Prostate gland (tissue), 2 donors: ENCODE results near the gene YOD1. TPM values are rescaled to one million over a fixed set of nuclear protein-coding genes. Genes with fewer than 3 reads are reported as not detected.

Experiments
- DNase-seq: peaks from one replicate; pipeline ENCODE4 v3.0.0-alpha.2; 2019; ENCODE audit warnings: low spot score
- H3K27ac ChIP-seq, 2 donors: fragments of 200-600 bp; sonication (generic); 2 replicates each; pipeline ENCODE4 v1.5.1; 2017 to 2019
- H3K27me3 ChIP-seq: fragments of 200-600 bp; sonication (generic); replicated peaks from 2 replicates; pipeline ENCODE4 v1.5.1; 2019; ENCODE audit not compliant: insufficient read depth
- H3K36me3 ChIP-seq, 2 donors: fragments of 200-600 bp; sonication (generic); 1 replicate in 1 of 2; 2 replicates in 1 of 2; pipeline versions ENCODE4 v1.5.1 to v1.8.1; 2017 to 2019
- H3K4me1 ChIP-seq: fragments of 200-600 bp; sonication (generic); replicated peaks from 2 replicates; pipeline ENCODE4 v1.5.1; 2019
- H3K4me3 ChIP-seq, 2 donors: fragments of 200-600 bp; sonication (generic); 2 replicates each; pipeline ENCODE4 v1.5.1; 2017 to 2019
- H3K9me3 ChIP-seq: fragments of 200-600 bp; sonication (generic); 2 replicates; pipeline ENCODE4 v1.5.1; 2017
- CTCF ChIP-seq, 4 experiments: fragments of 200-600 bp in 2 of 4; fragments of 450-650 bp in 2 of 4; sonication (generic) in 2 of 4; IDR thresholded peaks; 1 replicate in 3 of 4; 2 replicates in 1 of 4; pipeline ENCODE4 v1.5.1; 2016 to 2019; ENCODE audit warnings: antibody characterized with exemption in 4 of 4, mild to moderate bottlenecking in 2 of 4, moderate library complexity in 2 of 4
- POLR2A ChIP-seq: fragments of 450-650 bp; IDR thresholded peaks from one replicate; pipeline ENCODE4 v1.6.1; 2016; ENCODE audit warnings: antibody characterized with exemption, mild to moderate bottlenecking
- POLR2AphosphoS5 ChIP-seq: sonication (generic); formaldehyde crosslinking; IDR thresholded peaks from one replicate; pipeline ENCODE4 v1.6.1; 2017; ENCODE audit warnings: antibody characterized with exemption
- WGBS: methylation state at CpG from one replicate; pipeline ENCODE4 v1.1.5; 2018; 5-methylcytosine and 5-hydroxymethylcytosine counted together
- intact Hi-C: fragments of 100-400 bp; cut with DNase I; formaldehyde crosslinking; loops from one replicate; pipeline ENCODE4 v1.14.2; 2022
- total RNA-seq, 2 donors: library from RNA; depleted of rRNA; stranded (reverse); fragments of >200 nt; gene quantifications; one replicate each; pipeline ENCODE4 v1.1.0, GENCODE V29; 2016

YOD1 gene
- total RNA-seq, 2 donors from 2014 or later, result 6.2 to 10.8 TPM

GRCh38 chr1:207036865-207037264 lies 14.1 kb downstream of the YOD1 start:
- 97% methylated on average over 1 of the region's 1 CpG for WGBS
- TF ChIP-seq POLR2AphosphoS5, result no peak
- TF ChIP-seq CTCF (IDR thresholded peaks at IDR 0.05), result no peak
- TF ChIP-seq POLR2A, result no peak
- H3K27ac ChIP-seq, result no peak overlapping the region
- no peaks in the 10 kb centered on the region for H3K4me1 ChIP-seq
- H3K36me3 ChIP-seq, result no peaks in the 10 kb centered on the region
- intact Hi-C loops, result no loop called here
- no peaks in the 10 kb centered on the region for H3K27me3 ChIP-seq
- H3K9me3 ChIP-seq, result no peaks in the 10 kb centered on the region
- DNase-seq, result no peak
- H3K4me3 ChIP-seq, result no peak overlapping the region

GRCh38 chr1:207035877-207036551 lies 15.0 kb downstream of the YOD1 start:
- TF ChIP-seq POLR2AphosphoS5, result no peak
- no peak for TF ChIP-seq POLR2A
- Histone ChIP-seq H3K27ac (no peak overlapping the region), H3K4me1 (no peaks in the 10 kb centered on the region), H3K27me3 (no peaks in the 10 kb centered on the region), H3K9me3 (no peaks in the 10 kb centered on the region), H3K4me3 (no peak overlapping the region), H3K36me3 (no peaks in the 10 kb centered on the region)
- intact Hi-C loops, result no loop called here
- DNase-seq, result no peak
- 89% methylated on average over 4 of the region's 4 CpGs for WGBS

GRCh38 chr1:207034998-207035397 lies 16.0 kb downstream of the YOD1 start:
- Histone ChIP-seq H3K27ac (no peak overlapping the region), H3K27me3 (no peaks in the 10 kb centered on the region), H3K4me3 (no peak overlapping the region), H3K9me3 (no peaks in the 10 kb centered on the region), H3K4me1 (no peaks in the 10 kb centered on the region), H3K36me3 (no peaks in the 10 kb centered on the region)
- intact Hi-C loops, result no loop called here
- DNase-seq, result no peak
- TF ChIP-seq POLR2A (no peak), CTCF (IDR thresholded peaks at IDR 0.05) (no peak), POLR2AphosphoS5 (no peak)

GRCh38 chr1:207034208-207034607 lies 16.8 kb downstream of the YOD1 start:
- WGBS, result 78% methylated on average over 1 of the region's 1 CpG
- no peak for TF ChIP-seq POLR2AphosphoS5
- no peak for TF ChIP-seq POLR2A
- no peak for TF ChIP-seq CTCF (IDR thresholded peaks at IDR 0.05)
- Histone ChIP-seq H3K27ac (peak overlapping the region in 1 of 2 donors; percentile 94), H3K4me1 (no peaks in the 10 kb centered on the region), H3K4me3 (no peak overlapping the region), H3K27me3 (no peaks in the 10 kb centered on the region), H3K36me3 (no peaks in the 10 kb centered on the region), H3K9me3 (no peaks in the 10 kb centered on the region)
- intact Hi-C loops, result no loop called here
- DNase-seq, result no peak

GRCh38 chr1:207033302-207033701 lies 17.7 kb downstream of the YOD1 start:
- Histone ChIP-seq H3K4me1 (peaks cover 3% of the 10 kb centered on the region), H3K27ac (peak overlapping the region; percentile 85 to 94), H3K36me3 (no peaks in the 10 kb centered on the region), H3K4me3 (no peak overlapping the region), H3K9me3 (no peaks in the 10 kb centered on the region), H3K27me3 (no peaks in the 10 kb centered on the region)
- WGBS, result 46% methylated on average over 2 of the region's 2 CpGs
- intact Hi-C loops, result no loop called here
- DNase-seq, result no peak
- no peak for TF ChIP-seq CTCF (IDR thresholded peaks at IDR 0.05)
- TF ChIP-seq POLR2AphosphoS5, result peak; percentile 21
